ENCODE measurements around the gene IL6ST. TPM values are rescaled to one million over a fixed set of nuclear protein-coding genes. Genes with fewer than 3 reads are reported as not detected.

The IL6ST gene
- total and polyA plus RNA-seq, 2 experiments from 2014 or later: 219 to 503 TPM

GRCh38 chr5:55934115-55934613 lies 60.6 kb downstream of the IL6ST start:
- Histone ChIP-seq H3K27ac (peak overlapping the region; percentile 93), H3K27me3 (no peaks in the 10 kb centered on the region), H3K4me1 (ENCODE audit: insufficient read depth) (peaks cover 19% of the 10 kb centered on the region), H3K79me2 (no peaks in the 10 kb centered on the region), H2AFZ (no peak overlapping the region), H3K9me2 (replicated peaks; ENCODE audit: insufficient read depth) (no peaks in the 10 kb centered on the region), H3K36me3 (replicated peaks; ENCODE audit: insufficient read depth, low read depth) (no peaks in the 10 kb centered on the region), H4K20me1 (ENCODE audit: insufficient read depth, poor library complexity, severe bottlenecking) (no peaks in the 10 kb centered on the region), H3K9me3 (ENCODE audit: low read depth) (no peaks in the 10 kb centered on the region), H3K4me2 (peak overlapping the region; percentile 9), H3K4me3 (no peak overlapping the region)
- TF ChIP-seq EZH2 (IDR thresholded peaks at IDR 0.05; ENCODE audit: borderline replicate concordance) (no peak), EZH2phosphoT487 (IDR thresholded peaks at IDR 0.05; ENCODE audit: low read depth, severe bottlenecking, unreplicated experiment) (no peak), CTCF (IDR thresholded peaks at IDR 0.05; ENCODE audit: poor library complexity) (no peak)
- 60% methylated on average over 9 of the region's 9 CpGs for WGBS (ENCODE audit: low lambda C conversion rate, missing lambda C conversion rate)
- DNase-seq (ENCODE audit: low spot score): peak; percentile 93

- no peaks in the 10 kb centered on the region for H3K79me2 ChIP-seq
- H3K27me3 ChIP-seq: no peaks in the 10 kb centered on the region
- WGBS (ENCODE audit: low lambda C conversion rate, missing lambda C conversion rate): 93% methylated on average over 14 of the region's 14 CpGs
- H4K20me1 ChIP-seq (ENCODE audit: insufficient read depth, poor library complexity, severe bottlenecking): no peaks in the 10 kb centered on the region
- peaks cover 19% of the 10 kb centered on the region for H3K4me1 ChIP-seq (ENCODE audit: insufficient read depth)
- TF ChIP-seq EZH2phosphoT487 (IDR thresholded peaks at IDR 0.05; ENCODE audit: low read depth, severe bottlenecking, unreplicated experiment): no peak
- no peak for TF ChIP-seq EZH2 (IDR thresholded peaks at IDR 0.05; ENCODE audit: borderline replicate concordance)
- TF ChIP-seq CTCF (IDR thresholded peaks at IDR 0.05; ENCODE audit: poor library complexity): no peak
- no peaks in the 10 kb centered on the region for H3K36me3 ChIP-seq (replicated peaks; ENCODE audit: insufficient read depth, low read depth)
- no peak overlapping the region for H2AFZ ChIP-seq
- H3K4me2 ChIP-seq: no peak overlapping the region
- no peaks in the 10 kb centered on the region for H3K9me2 ChIP-seq (replicated peaks; ENCODE audit: insufficient read depth)
- H3K27ac ChIP-seq: peak overlapping the region; percentile 93
- DNase-seq (ENCODE audit: low spot score): no peak
- no peak overlapping the region for H3K4me3 ChIP-seq
- H3K9me3 ChIP-seq (ENCODE audit: low read depth): no peaks in the 10 kb centered on the region
These were observed 61.2 kb downstream of the IL6ST start for GRCh38 chr5:55933377-55934114.

GRCh38 chr5:55932700-55933099 lies 62.1 kb downstream of the IL6ST start:
- no peaks in the 10 kb centered on the region for H3K27me3 ChIP-seq
- no peak overlapping the region for H2AFZ ChIP-seq
- TF ChIP-seq CTCF (IDR thresholded peaks at IDR 0.05; ENCODE audit: poor library complexity) (no peak), EZH2phosphoT487 (IDR thresholded peaks at IDR 0.05; ENCODE audit: low read depth, severe bottlenecking, unreplicated experiment) (no peak), EZH2 (IDR thresholded peaks at IDR 0.05; ENCODE audit: borderline replicate concordance) (no peak)
- H3K9me2 ChIP-seq (replicated peaks; ENCODE audit: insufficient read depth): no peaks in the 10 kb centered on the region
- peaks cover 19% of the 10 kb centered on the region for H3K4me1 ChIP-seq (ENCODE audit: insufficient read depth)
- no peak for DNase-seq (ENCODE audit: low spot score)
- no peaks in the 10 kb centered on the region for H3K36me3 ChIP-seq (replicated peaks; ENCODE audit: insufficient read depth, low read depth)
- peak overlapping the region; percentile 93 for H3K27ac ChIP-seq
- no peaks in the 10 kb centered on the region for H3K79me2 ChIP-seq
- H3K9me3 ChIP-seq (ENCODE audit: low read depth): no peaks in the 10 kb centered on the region
- WGBS (ENCODE audit: low lambda C conversion rate, missing lambda C conversion rate): 92% methylated on average over 4 of the region's 4 CpGs
- H4K20me1 ChIP-seq (ENCODE audit: insufficient read depth, poor library complexity, severe bottlenecking): no peaks in the 10 kb centered on the region
- H3K4me2 ChIP-seq: no peak overlapping the region
- H3K4me3 ChIP-seq: no peak overlapping the region
